HG02885 (cell line): ENCODE measurements around the gene RTEL1.
"Not testable (repeated sequence)": the region's sequence is repeated elsewhere in the genome, so short reads cannot be mapped to it uniquely, and the experiment has no call there.

Source experiments
- ATAC-seq: cut with Tn5 transposase; IDR thresholded peaks from one replicate; pipeline ENCODE4 v1.9.1; 2021; ENCODE audit warnings: mild to moderate bottlenecking; ENCODE audit not compliant: unreplicated experiment, poor library complexity

The RTEL1 gene

GRCh38 chr20:63645218-63645617, 12.9 kb upstream of the RTEL1 start:
- no peak for ATAC-seq

- ATAC-seq, result no peak
Measured at GRCh38 chr20:63648190-63648589, 9.9 kb upstream of the RTEL1 start.

- no peak for ATAC-seq
Measured at GRCh38 chr20:63648895-63649589, 9.1 kb upstream of the RTEL1 start.

GRCh38 chr20:63650486-63650885, 7.6 kb upstream of the RTEL1 start:
- not testable (repeated sequence) for ATAC-seq

GRCh38 chr20:63651942-63652191, 6.2 kb upstream of the RTEL1 start:
- no peak for ATAC-seq

GRCh38 chr20:63652192-63652980, 5.7 kb upstream of the RTEL1 start:
- no peak for ATAC-seq

- no peak for ATAC-seq
Measured at GRCh38 chr20:63653041-63653973, 4.8 kb upstream of the RTEL1 start, which contains the start of gene STMN3. STMN3 (minus strand) TSS chr20:63653424; CDS start chr20:63653345, 79 bp downstream.

- ATAC-seq, result no peak
Measured at GRCh38 chr20:63653974-63654668, 4.0 kb upstream of the RTEL1 start.

- ATAC-seq, result no peak
Measured at GRCh38 chr20:63655249-63655648, 2.9 kb upstream of the RTEL1 start.

- no peak for ATAC-seq
Measured at GRCh38 chr20:63656451-63656850, 1.7 kb upstream of the RTEL1 start.

- ATAC-seq, result peak; percentile 5
Measured at GRCh38 chr20:63657260-63657936, 714 bp upstream of the RTEL1 start.

- peak; percentile 36 for ATAC-seq
Measured at GRCh38 chr20:63658749-63659187, 656 bp downstream of the RTEL1 start.

GRCh38 chr20:63659370-63659769, 1.3 kb downstream of the RTEL1 start:
- no peak for ATAC-seq

- ATAC-seq, result not testable (repeated sequence)
Measured at GRCh38 chr20:63660174-63660573, 2.1 kb downstream of the RTEL1 start.

- no peak for ATAC-seq
Measured at GRCh38 chr20:63660622-63661021, 2.5 kb downstream of the RTEL1 start.

GRCh38 chr20:63661108-63661507, 3.0 kb downstream of the RTEL1 start:
- ATAC-seq, result no peak

- ATAC-seq, result no peak
Measured at GRCh38 chr20:63661959-63662812, 4.1 kb downstream of the RTEL1 start.

GRCh38 chr20:63662813-63663189, 4.7 kb downstream of the RTEL1 start:
- ATAC-seq, result no peak
